SU-DHL-6 (cell line): ENCODE data around the gene SPTLC2.

Experiments used
- H2AFZ ChIP-seq: fragments of 200-600 bp; sonication (generic); 2 replicates; pipeline ENCODE4 v1.6.1; 2014; ENCODE audit warnings: low read depth, mild to moderate bottlenecking, moderate library complexity, mixed read lengths, antibody characterized with exemption, low read length; ENCODE audit not compliant: severe bottlenecking
- H3F3A ChIP-seq: fragments of 200-600 bp; shearing (Covaris generic); 2 replicates; pipeline ENCODE4 v1.6.0; 2016; ENCODE audit warnings: antibody characterized with exemption, mild to moderate bottlenecking; ENCODE audit not compliant: insufficient read depth
- H3K27ac ChIP-seq: fragments of 200-600 bp; sonication (generic); 2 replicates; pipeline ENCODE4 v1.5.1; 2016; ENCODE audit warnings: low read depth, mild to moderate bottlenecking, low read length, moderate library complexity, mixed read lengths
- H3K27me3 ChIP-seq: fragments of 200-600 bp; sonication (generic), shearing (Covaris generic); 2 replicates; pipeline ENCODE4 v1.6.0; 2014; ENCODE audit warnings: mild to moderate bottlenecking, low read length
- H3K36me3 ChIP-seq: fragments of 200-600 bp; sonication (generic); 2 replicates; pipeline ENCODE4 v1.6.1; 2014; ENCODE audit warnings: mild to moderate bottlenecking, low read length, mixed read lengths
- H3K4me2 ChIP-seq: fragments of 300-600, 200-600 bp; shearing (Covaris generic), sonication (generic); 2 replicates; pipeline ENCODE4 v1.6.0; 2014; ENCODE audit warnings: low read length, low read depth, mild to moderate bottlenecking; ENCODE audit not compliant: poor library complexity, severe bottlenecking
- H3K4me3 ChIP-seq: fragments of 200-600 bp; sonication (generic); 2 replicates; pipeline ENCODE4 v1.5.1; 2014; ENCODE audit warnings: antibody characterized with exemption, low read length, mild to moderate bottlenecking, mixed read lengths; ENCODE audit not compliant: insufficient read depth, poor library complexity, severe bottlenecking
- H3K79me2 ChIP-seq: fragments of 200-600 bp; sonication (generic); 2 replicates; pipeline ENCODE4 v1.6.1; 2014; ENCODE audit warnings: mild to moderate bottlenecking, low read length, moderate library complexity; ENCODE audit not compliant: insufficient read depth
- H3K9ac ChIP-seq: fragments of 200-600 bp; sonication (generic); 2 replicates; pipeline ENCODE4 v1.7.0; 2014; ENCODE audit warnings: mild to moderate bottlenecking, low read length
- H3K9me2 ChIP-seq: fragments of 200-600 bp; sonication (generic); replicated peaks from 2 replicates; pipeline ENCODE4 v1.6.1; 2014; ENCODE audit warnings: low read length; ENCODE audit not compliant: insufficient read depth
- H3K9me3 ChIP-seq: fragments of 200-600 bp; sonication (generic); 2 replicates; pipeline ENCODE4 v1.6.1; 2014; ENCODE audit warnings: low read length, mixed read lengths; ENCODE audit not compliant: insufficient read depth
- H4K20me1 ChIP-seq: fragments of 200-600 bp; sonication (generic); 2 replicates; pipeline ENCODE4 v1.6.1; 2014; ENCODE audit warnings: low read depth, mild to moderate bottlenecking, antibody characterized with exemption, low read length, moderate library complexity, mixed read lengths
- CTCF ChIP-seq: fragments of 200-600 bp; sonication (generic); IDR thresholded peaks from one replicate; pipeline ENCODE4 v1.5.1; 2017; ENCODE audit warnings: antibody characterized with exemption, mild to moderate bottlenecking, low read length, moderate library complexity; ENCODE audit not compliant: insufficient read depth, poor library complexity, severe bottlenecking
- EZH2phosphoT487 ChIP-seq: fragments of 200-600 bp; sonication (generic), shearing (Covaris generic); conservative IDR thresholded peaks from 2 replicates; pipeline ENCODE4 v1.6.1; 2018; ENCODE audit warnings: mild to moderate bottlenecking, antibody characterized with exemption, low read length, moderate library complexity, mixed read lengths

The SPTLC2 gene

GRCh38 chr14:77585385-77585784, 31.1 kb downstream of the SPTLC2 start:
- Histone ChIP-seq H3K9me3 (no peaks in the 10 kb centered on the region), H3K9me2 (no peaks in the 10 kb centered on the region), H3K27ac (peak overlapping the region; percentile 14; the same call in 1 of the 2 replicates), H4K20me1 (no peaks in the 10 kb centered on the region), H3F3A (peaks cover 11% of the 10 kb centered on the region), H2AFZ (no peak overlapping the region), H3K27me3 (no peaks in the 10 kb centered on the region), H3K9ac (no peak overlapping the region), H3K4me2 (no peak overlapping the region), H3K36me3 (no peaks in the 10 kb centered on the region), H3K79me2 (peaks cover 76% of the 10 kb centered on the region), H3K4me3 (no peak overlapping the region)
- TF ChIP-seq EZH2phosphoT487 (no peak), CTCF (no peak)

GRCh38 chr14:77584809-77585208, 31.6 kb downstream of the SPTLC2 start:
- Histone ChIP-seq H3F3A (peaks cover 11% of the 10 kb centered on the region), H3K79me2 (peaks cover 82% of the 10 kb centered on the region), H3K9me3 (no peaks in the 10 kb centered on the region), H3K27ac (peak overlapping the region; percentile 14; the same call in 1 of the 2 replicates), H3K36me3 (no peaks in the 10 kb centered on the region), H3K9me2 (no peaks in the 10 kb centered on the region), H4K20me1 (no peaks in the 10 kb centered on the region), H2AFZ (no peak overlapping the region), H3K9ac (no peak overlapping the region), H3K27me3 (no peaks in the 10 kb centered on the region), H3K4me3 (no peak overlapping the region), H3K4me2 (no peak overlapping the region)
- no peak for TF ChIP-seq EZH2phosphoT487
- no peak for TF ChIP-seq CTCF

DNA sequence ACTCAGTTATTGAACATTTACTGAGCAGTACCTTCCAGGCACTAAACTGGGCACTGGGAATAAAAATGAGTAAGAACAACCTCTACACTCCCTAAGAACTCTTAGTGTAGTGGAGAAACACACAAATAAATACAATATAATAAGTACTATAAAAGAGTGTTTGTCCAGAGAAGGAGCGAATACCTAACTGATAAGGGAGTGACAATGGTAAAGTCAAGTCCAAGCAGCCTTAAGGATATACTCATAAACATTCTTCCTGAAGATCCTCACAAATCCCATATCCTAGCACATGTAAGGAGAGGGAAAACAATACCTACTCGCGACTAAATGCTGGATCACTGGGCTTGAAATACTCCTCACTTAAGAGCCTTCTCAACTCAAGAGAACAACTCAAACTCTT, 32.8 kb downstream of the SPTLC2 start:
- Histone ChIP-seq H2AFZ (no peak overlapping the region), H3K4me3 (no peak overlapping the region), H4K20me1 (no peaks in the 10 kb centered on the region), H3K9me2 (no peaks in the 10 kb centered on the region), H3F3A (peaks cover 11% of the 10 kb centered on the region), H3K36me3 (no peaks in the 10 kb centered on the region), H3K9me3 (no peaks in the 10 kb centered on the region), H3K27me3 (no peaks in the 10 kb centered on the region), H3K9ac (no peak overlapping the region), H3K4me2 (no peak overlapping the region), H3K79me2 (peaks cover 84% of the 10 kb centered on the region), H3K27ac (no peak overlapping the region)
- TF ChIP-seq CTCF (no peak), EZH2phosphoT487 (no peak)
